CD4-positive, alpha-beta memory T cell (primary cell): ENCODE measurements around the gene PIEZO1. TPM values are rescaled to one million over a fixed set of nuclear protein-coding genes. Genes with fewer than 3 reads are reported as not detected.

Experiments used
- CTCF ChIA-PET: fragments of 350-600 bp; sonication (Branson Sonifier 250); formaldehyde crosslinking; loops from one replicate; lab custom pipeline; 2021; ENCODE audit warnings: inconsistent platforms; ENCODE audit not compliant: partially characterized antibody; lab: Charles Lee
- POLR2A ChIA-PET: fragments of 350-600 bp; sonication (Branson Sonifier 250); formaldehyde crosslinking; loops from one replicate; lab custom pipeline; 2021; ENCODE audit not compliant: partially characterized antibody; lab: Charles Lee
- DNase-seq, 5 donors: peaks; one replicate each; pipeline versions ENCODE4 v3.0.0 to v3.0.0-alpha.2; 2020 to 2022; ENCODE audit warnings: mixed read lengths in 1 of 5
- H3K27ac ChIP-seq: one replicate; pipeline ENCODE4 v1.7.0; 2013; ENCODE audit warnings: low read depth, low read length
- H3K27me3 ChIP-seq: 2 replicates; pipeline ENCODE4 v1.7.0; 2013; ENCODE audit warnings: mild to moderate bottlenecking, low read length, moderate library complexity; ENCODE audit not compliant: insufficient read depth
- H3K36me3 ChIP-seq: 2 replicates; pipeline ENCODE4 v1.7.0; 2013; ENCODE audit warnings: mild to moderate bottlenecking, low read length, moderate library complexity; ENCODE audit not compliant: insufficient read depth
- H3K4me1 ChIP-seq: 2 replicates; pipeline ENCODE4 v1.7.0; 2013; ENCODE audit warnings: mild to moderate bottlenecking, low read length, moderate library complexity; ENCODE audit not compliant: insufficient read depth
- H3K4me3 ChIP-seq, 2 donors: one replicate each; pipeline ENCODE4 v1.7.0; 2013; ENCODE audit warnings: low read length in 2 of 2, mild to moderate bottlenecking in 1 of 2
- H3K9me3 ChIP-seq, 2 donors: one replicate each; pipeline ENCODE4 v1.7.0; 2013; ENCODE audit warnings: low read length in 2 of 2, control low read depth in 1 of 2; ENCODE audit not compliant: control insufficient read depth in 1 of 2
- H3K27ac Mint-ChIP-seq, 7 donors: one replicate each; pipeline ENCODE4 v1.8.0; 2020 to 2021; ENCODE audit warnings: mixed read lengths in 7 of 7, mild to moderate bottlenecking in 6 of 7, inconsistent platforms in 3 of 7, moderate library complexity in 3 of 7
- H3K27me3 Mint-ChIP-seq, 2 donors: one replicate each; pipeline ENCODE4 v1.8.0; 2020 to 2021; ENCODE audit warnings: mixed read lengths in 2 of 2
- H3K36me3 Mint-ChIP-seq, 2 donors: one replicate each; pipeline ENCODE4 v1.8.0; 2020 to 2021; ENCODE audit warnings: mixed read lengths in 2 of 2, inconsistent platforms in 1 of 2, mild to moderate bottlenecking in 1 of 2
- H3K4me1 Mint-ChIP-seq, 4 donors: one replicate each; pipeline ENCODE4 v1.8.0; 2020 to 2021; ENCODE audit warnings: mixed read lengths in 4 of 4, mild to moderate bottlenecking in 1 of 4
- H3K4me3 Mint-ChIP-seq, 8 donors: one replicate each; pipeline ENCODE4 v1.8.0; 2020 to 2021; ENCODE audit warnings: mixed read lengths in 8 of 8, mild to moderate bottlenecking in 7 of 8, moderate library complexity in 6 of 8, inconsistent platforms in 3 of 8
- H3K9me3 Mint-ChIP-seq, 8 donors: one replicate each; pipeline ENCODE4 v1.8.0; 2020 to 2021; ENCODE audit warnings: mixed read lengths in 8 of 8, mild to moderate bottlenecking in 5 of 8, inconsistent platforms in 3 of 8, moderate library complexity in 1 of 8
- intact Hi-C: fragments of 100-400 bp; cut with micrococcal nuclease; formaldehyde crosslinking; loops from one replicate; pipeline ENCODE4 v1.15.1; 2023
- polyA plus RNA-seq, 2 donors: library from polyadenylated mRNA; unstranded; fragments of 300-500 nt; fragmentation: Illumina TruSeq; gene quantifications; one replicate each; pipeline ENCODE4 v1.2.3, GENCODE V29; 2021
- total RNA-seq, 2 experiments: library from RNA; stranded (reverse); gene quantifications; one replicate each; pipeline ENCODE4 v1.2.3, GENCODE V29; 2021

PIEZO1 gene
- total and polyA plus RNA-seq, 4 experiments from 2014 or later, result 12.0 to 302 (median 171) TPM

GRCh38 chr16:88736496-88736895, 48.5 kb downstream of the PIEZO1 start:
- peak overlapping the region in 1 of 7 donors; percentile 52 for H3K27ac Mint-ChIP-seq
- CTCF ChIA-PET, result interaction anchor here (0.9 to 2.7 kb wide), 26 partner anchors 12 to 479 kb away, joined by 3 to 64 read pairs (median 8); partner anchors contain the start of genes APRT, CDH15, GALNS and TRAPPC2L

GRCh38 chr16:88736088-88736487, 48.9 kb downstream of the PIEZO1 start:
- peaks cover 6% of the 10 kb centered on the region for H3K4me1 ChIP-seq
- ChIA-PET CTCF (interaction anchor here (1.0 to 2.7 kb wide), 9 partner anchors 19 to 431 kb away, joined by 3 to 15 read pairs (median 8); partner anchors contain the start of gene APRT), POLR2A (interaction anchor here (0.5 to 4.6 kb wide), 6 partner anchors 29 to 121 kb away, joined by 3 to 62 read pairs (median 12); partner anchors contain the start of genes APRT, CTU2, GALNS and RNF166)
- Mint-ChIP-seq H3K4me3 (no peak overlapping the region), H3K9me3 (peaks cover 0 to 2% (median 0%) of the 10 kb centered on the region in 8 donors), H3K4me1 (peaks cover 0 to 15% (median 2%) of the 10 kb centered on the region in 4 donors), H3K36me3 (peaks cover 7 to 18% of the 10 kb centered on the region in 2 donors), H3K27me3 (no peaks in the 10 kb centered on the region), H3K27ac (no peak overlapping the region)
- H3K4me3 ChIP-seq, result no peak overlapping the region
- DNase-seq, result no peak
- H3K27me3 ChIP-seq, result no peaks in the 10 kb centered on the region
- peaks cover 28% of the 10 kb centered on the region for H3K36me3 ChIP-seq
- no peaks in the 10 kb centered on the region for H3K9me3 ChIP-seq
- intact Hi-C loops, result loop anchor here (5.0 kb wide), 1 partner anchor 34 kb away; no protein-coding TSS in a partner anchor
- H3K27ac ChIP-seq, result no peak overlapping the region

More at GRCh38 chr16:88736496-88736895, 48.5 kb downstream of the PIEZO1 start:
- H3K9me3 Mint-ChIP-seq, result no peaks in the 10 kb centered on the region
- POLR2A ChIA-PET, result interaction anchor here (0.5 to 4.6 kb wide), 6 partner anchors 29 to 121 kb away, joined by 3 to 62 read pairs (median 12); partner anchors contain the start of genes APRT, CTU2, GALNS and RNF166
- H3K4me3 Mint-ChIP-seq, result no peak overlapping the region
- no peak for DNase-seq
- Histone ChIP-seq H3K36me3 (peaks cover 25% of the 10 kb centered on the region), H3K27ac (no peak overlapping the region), H3K4me3 (no peak overlapping the region), H3K4me1 (peaks cover 6% of the 10 kb centered on the region), H3K27me3 (no peaks in the 10 kb centered on the region), H3K9me3 (no peaks in the 10 kb centered on the region)
- intact Hi-C loops, result loop anchor here (5.0 kb wide), 1 partner anchor 34 kb away; no protein-coding TSS in a partner anchor
- no peaks in the 10 kb centered on the region for H3K27me3 Mint-ChIP-seq
- H3K36me3 Mint-ChIP-seq, result peaks cover 3 to 17% of the 10 kb centered on the region in 2 donors
- H3K4me1 Mint-ChIP-seq, result peaks cover 0 to 13% (median 2%) of the 10 kb centered on the region in 4 donors

DNA sequence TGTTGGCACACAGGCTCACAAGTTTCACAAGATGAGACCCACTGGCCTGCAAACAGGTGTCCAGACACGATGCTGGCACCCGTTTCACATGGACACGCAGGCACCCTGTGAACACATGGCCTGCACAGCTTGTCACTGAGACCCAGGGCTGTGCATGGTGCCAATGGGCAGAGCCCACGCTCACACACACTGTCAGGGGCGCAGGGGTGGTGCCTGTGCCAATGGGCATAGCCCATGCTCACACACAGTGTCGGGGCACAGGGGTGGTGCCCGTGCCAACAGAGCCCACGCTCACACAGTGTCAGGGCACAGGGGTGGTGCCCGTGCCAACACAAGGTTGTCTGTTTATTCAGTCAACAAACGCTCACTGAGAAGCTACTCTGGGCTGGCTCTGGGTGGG, 49.4 kb downstream of the PIEZO1 start:
- H3K4me1 Mint-ChIP-seq, result peaks cover 0 to 20% (median 2%) of the 10 kb centered on the region in 4 donors
- DNase-seq, result no peak
- no peak overlapping the region for H3K4me3 ChIP-seq
- peaks cover 10 to 18% of the 10 kb centered on the region in 2 donors for H3K36me3 Mint-ChIP-seq
- H3K27ac Mint-ChIP-seq, result no peak overlapping the region
- H3K27me3 ChIP-seq, result no peaks in the 10 kb centered on the region
- peaks cover 0 to 2% (median 0%) of the 10 kb centered on the region in 8 donors for H3K9me3 Mint-ChIP-seq
- no peak overlapping the region for H3K27ac ChIP-seq
- no peaks in the 10 kb centered on the region for H3K9me3 ChIP-seq
- no peaks in the 10 kb centered on the region for H3K27me3 Mint-ChIP-seq
- peaks cover 32% of the 10 kb centered on the region for H3K36me3 ChIP-seq
- ChIA-PET CTCF (interaction anchor here (1.0 to 2.7 kb wide), 3 partner anchors 19 to 431 kb away, joined by 3 to 15 read pairs (median 5); no protein-coding TSS in a partner anchor), POLR2A (interaction anchor here (1.2 to 4.6 kb wide), 3 partner anchors 30 to 46 kb away, joined by 5 to 62 read pairs (median 6); no protein-coding TSS in a partner anchor)
- H3K4me1 ChIP-seq, result peaks cover 6% of the 10 kb centered on the region
- intact Hi-C loops, result loop anchor here (5.0 kb wide), 1 partner anchor 33 kb away; no protein-coding TSS in a partner anchor
- H3K4me3 Mint-ChIP-seq, result no peak overlapping the region

- no peak for DNase-seq
- Histone ChIP-seq H3K9me3 (no peaks in the 10 kb centered on the region), H3K36me3 (peaks cover 34% of the 10 kb centered on the region), H3K27ac (no peak overlapping the region), H3K4me3 (no peak overlapping the region), H3K4me1 (peaks cover 6% of the 10 kb centered on the region), H3K27me3 (no peaks in the 10 kb centered on the region)
- peaks cover 0 to 2% (median 0%) of the 10 kb centered on the region in 8 donors for H3K9me3 Mint-ChIP-seq
- intact Hi-C loops, result loop anchor here (5.0 kb wide), 1 partner anchor 33 kb away; no protein-coding TSS in a partner anchor
- H3K27me3 Mint-ChIP-seq, result no peaks in the 10 kb centered on the region
- peaks cover 0 to 20% (median 2%) of the 10 kb centered on the region in 4 donors for H3K4me1 Mint-ChIP-seq
- H3K27ac Mint-ChIP-seq, result peak overlapping the region in 2 of 7 donors; percentile 13 to 29
- ChIA-PET CTCF (interaction anchor here (1.7 kb wide), 1 partner anchor 432 kb away, joined by 5 read pairs; no protein-coding TSS in a partner anchor), POLR2A (interaction anchor here (1.2 to 1.4 kb wide), 2 partner anchors 30 to 46 kb away, joined by 5 to 6 read pairs; no protein-coding TSS in a partner anchor)
- H3K36me3 Mint-ChIP-seq, result peaks cover 10 to 18% of the 10 kb centered on the region in 2 donors
- H3K4me3 Mint-ChIP-seq, result no peak overlapping the region
Measured at GRCh38 chr16:88735121-88735520, 49.9 kb downstream of the PIEZO1 start.

DNA sequence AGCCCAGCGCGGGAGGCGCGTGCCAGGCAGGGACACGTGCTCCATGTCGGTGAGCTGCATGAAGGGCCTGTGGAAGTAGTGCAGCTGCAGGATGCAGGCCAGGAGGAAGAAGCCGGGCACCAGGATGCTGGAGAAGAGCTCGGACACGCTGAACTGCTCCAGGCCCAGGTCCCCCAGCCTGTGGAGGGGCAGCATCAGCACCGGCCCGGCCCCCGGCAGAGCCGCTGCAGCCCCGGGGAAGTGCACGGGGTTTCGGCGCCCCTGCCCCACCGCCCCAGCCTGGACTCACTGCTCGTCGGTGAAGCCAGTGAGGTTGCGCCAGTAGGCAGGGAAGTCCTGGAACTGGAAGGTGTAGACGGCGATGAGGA, 50.7 kb downstream of the PIEZO1 start:
- Mint-ChIP-seq H3K9me3 (peaks cover 0 to 2% (median 0%) of the 10 kb centered on the region in 8 donors), H3K36me3 (peaks cover 10 to 20% of the 10 kb centered on the region in 2 donors), H3K4me3 (no peak overlapping the region), H3K27me3 (no peaks in the 10 kb centered on the region), H3K4me1 (peaks cover 0 to 20% (median 2%) of the 10 kb centered on the region in 4 donors), H3K27ac (no peak overlapping the region)
- Histone ChIP-seq H3K36me3 (peaks cover 38% of the 10 kb centered on the region), H3K27me3 (no peaks in the 10 kb centered on the region), H3K4me3 (no peak overlapping the region), H3K27ac (no peak overlapping the region), H3K4me1 (peaks cover 6% of the 10 kb centered on the region), H3K9me3 (no peaks in the 10 kb centered on the region)
- DNase-seq, result no peak
- ChIA-PET CTCF (interaction anchor here (1.2 kb wide), 1 partner anchor 49 kb away, joined by 5 read pairs; no protein-coding TSS in a partner anchor), POLR2A (interaction anchor here (1.2 to 1.4 kb wide), 2 partner anchors 29 to 47 kb away, joined by 5 to 6 read pairs; no protein-coding TSS in a partner anchor)
- intact Hi-C loops, result no loop called here

- H3K4me1 ChIP-seq, result peaks cover 6% of the 10 kb centered on the region
- H3K4me3 Mint-ChIP-seq, result no peak overlapping the region
- CTCF ChIA-PET, result interaction anchor here (0.9 to 1.2 kb wide), 2 partner anchors 9 to 49 kb away, joined by 3 to 5 read pairs; no protein-coding TSS in a partner anchor
- no peaks in the 10 kb centered on the region for H3K9me3 ChIP-seq
- H3K4me3 ChIP-seq, result no peak overlapping the region
- H3K36me3 Mint-ChIP-seq, result peaks cover 10 to 20% of the 10 kb centered on the region in 2 donors
- peaks cover 0 to 18% (median 2%) of the 10 kb centered on the region in 4 donors for H3K4me1 Mint-ChIP-seq
- peaks cover 38% of the 10 kb centered on the region for H3K36me3 ChIP-seq
- H3K27me3 Mint-ChIP-seq, result no peaks in the 10 kb centered on the region
- H3K9me3 Mint-ChIP-seq, result peaks cover 0 to 2% (median 0%) of the 10 kb centered on the region in 8 donors
- intact Hi-C loops, result no loop called here
- no peak overlapping the region for H3K27ac ChIP-seq
- no peak for DNase-seq
- POLR2A ChIA-PET, result interaction anchor here (1.1 to 1.7 kb wide), 3 partner anchors 47 to 123 kb away, joined by 3 to 6 read pairs (median 4); partner anchors contain the start of genes GALNS and TRAPPC2L
- no peaks in the 10 kb centered on the region for H3K27me3 ChIP-seq
- H3K27ac Mint-ChIP-seq, result peak overlapping the region in 1 of 7 donors; percentile 23
Measured at GRCh38 chr16:88733630-88734360, 51.2 kb downstream of the PIEZO1 start.
